Measurements from ENCODE around the gene SRL.
"Not testable (repeated sequence)": the region's sequence is repeated elsewhere in the genome, so short reads cannot be mapped to it uniquely, and the experiment has no call there.

The SRL gene

GRCh38 chr16:4179020-4179419 is 62.9 kb downstream of the SRL start:
- ATAC-seq (replicated peaks; ENCODE audit: extremely low read depth, poor library complexity, severe bottlenecking), result no peak
- no peak overlapping the region for H3K4me3 Mint-ChIP-seq
- H3K27me3 Mint-ChIP-seq, result no peaks in the 10 kb centered on the region
- H3K4me1 Mint-ChIP-seq, result no peaks in the 10 kb centered on the region
- peaks cover 2% of the 10 kb centered on the region for H3K36me3 Mint-ChIP-seq (ENCODE audit: insufficient read depth)
- no peak for DNase-seq (ENCODE audit: low spot score in 2 of 2)
- H3K27ac Mint-ChIP-seq (ENCODE audit: low read depth), result no peak overlapping the region
- H3K9me3 Mint-ChIP-seq, result no peaks in the 10 kb centered on the region

- no peak overlapping the region for H3K4me3 Mint-ChIP-seq
- H3K27ac Mint-ChIP-seq (ENCODE audit: low read depth), result no peak overlapping the region
- H3K9me3 Mint-ChIP-seq, result no peaks in the 10 kb centered on the region
- DNase-seq (ENCODE audit: low spot score in 2 of 2) (no peak), ATAC-seq (replicated peaks; ENCODE audit: extremely low read depth, poor library complexity, severe bottlenecking) (no peak)
- H3K4me1 Mint-ChIP-seq, result no peaks in the 10 kb centered on the region
- H3K36me3 Mint-ChIP-seq (ENCODE audit: insufficient read depth), result peaks cover 2% of the 10 kb centered on the region
- H3K27me3 Mint-ChIP-seq, result no peaks in the 10 kb centered on the region
Observed at GRCh38 chr16:4178468-4179010, 63.3 kb downstream of the SRL start.

- peaks cover 2% of the 10 kb centered on the region for H3K36me3 Mint-ChIP-seq (ENCODE audit: insufficient read depth)
- DNase-seq (ENCODE audit: low spot score in 2 of 2) (no peak), ATAC-seq (replicated peaks; ENCODE audit: extremely low read depth, poor library complexity, severe bottlenecking) (no peak)
- no peaks in the 10 kb centered on the region for H3K27me3 Mint-ChIP-seq
- H3K4me3 Mint-ChIP-seq, result no peak overlapping the region
- H3K4me1 Mint-ChIP-seq, result no peaks in the 10 kb centered on the region
- no peaks in the 10 kb centered on the region for H3K9me3 Mint-ChIP-seq
- no peak overlapping the region for H3K27ac Mint-ChIP-seq (ENCODE audit: low read depth)
Observed at GRCh38 chr16:4176906-4177417, 64.9 kb downstream of the SRL start.

GRCh38 chr16:4175849-4176248 is 66.0 kb downstream of the SRL start:
- ATAC-seq (replicated peaks; ENCODE audit: extremely low read depth, poor library complexity, severe bottlenecking) (no peak), DNase-seq (ENCODE audit: low spot score in 2 of 2) (no peak)
- no peaks in the 10 kb centered on the region for H3K27me3 Mint-ChIP-seq
- H3K36me3 Mint-ChIP-seq (ENCODE audit: insufficient read depth), result no peaks in the 10 kb centered on the region
- H3K4me3 Mint-ChIP-seq, result no peak overlapping the region
- no peaks in the 10 kb centered on the region for H3K4me1 Mint-ChIP-seq
- no peaks in the 10 kb centered on the region for H3K9me3 Mint-ChIP-seq
- no peak overlapping the region for H3K27ac Mint-ChIP-seq (ENCODE audit: low read depth)

GRCh38 chr16:4172070-4172469 is 69.8 kb downstream of the SRL start:
- ATAC-seq (replicated peaks; ENCODE audit: extremely low read depth, poor library complexity, severe bottlenecking), result no peak
- H3K27ac Mint-ChIP-seq (ENCODE audit: low read depth), result no peak overlapping the region
- H3K9me3 Mint-ChIP-seq, result no peaks in the 10 kb centered on the region
- H3K4me1 Mint-ChIP-seq, result no peaks in the 10 kb centered on the region
- no peak overlapping the region for H3K4me3 Mint-ChIP-seq
- no peaks in the 10 kb centered on the region for H3K36me3 Mint-ChIP-seq (ENCODE audit: insufficient read depth)
- H3K27me3 Mint-ChIP-seq, result no peaks in the 10 kb centered on the region
- DNase-seq (ENCODE audit: low spot score in 2 of 2), result no peak

GRCh38 chr16:4169415-4169814 is 72.5 kb downstream of the SRL start:
- no peaks in the 10 kb centered on the region for H3K4me1 Mint-ChIP-seq
- no peaks in the 10 kb centered on the region for H3K27me3 Mint-ChIP-seq
- DNase-seq (ENCODE audit: low spot score in 2 of 2) (no peak), ATAC-seq (replicated peaks; ENCODE audit: extremely low read depth, poor library complexity, severe bottlenecking) (no peak)
- no peak overlapping the region for H3K4me3 Mint-ChIP-seq
- no peaks in the 10 kb centered on the region for H3K36me3 Mint-ChIP-seq (ENCODE audit: insufficient read depth)
- H3K27ac Mint-ChIP-seq (ENCODE audit: low read depth), result no peak overlapping the region
- no peaks in the 10 kb centered on the region for H3K9me3 Mint-ChIP-seq

GRCh38 chr16:4166821-4167220 is 75.1 kb downstream of the SRL start:
- no peak for DNase-seq (ENCODE audit: low spot score in 2 of 2)
- H3K27ac Mint-ChIP-seq (ENCODE audit: low read depth), result no peak overlapping the region
- H3K9me3 Mint-ChIP-seq, result no peaks in the 10 kb centered on the region
- H3K4me3 Mint-ChIP-seq, result no peak overlapping the region
- no peaks in the 10 kb centered on the region for H3K27me3 Mint-ChIP-seq
- H3K4me1 Mint-ChIP-seq, result no peaks in the 10 kb centered on the region
- no peak for ATAC-seq (replicated peaks; ENCODE audit: extremely low read depth, poor library complexity, severe bottlenecking)
- H3K36me3 Mint-ChIP-seq (ENCODE audit: insufficient read depth), result no peaks in the 10 kb centered on the region

- Mint-ChIP-seq H3K27ac (ENCODE audit: low read depth) (no peak overlapping the region), H3K4me1 (no peaks in the 10 kb centered on the region), H3K27me3 (no peaks in the 10 kb centered on the region), H3K36me3 (ENCODE audit: insufficient read depth) (no peaks in the 10 kb centered on the region), H3K4me3 (no peak overlapping the region), H3K9me3 (no peaks in the 10 kb centered on the region)
- DNase-seq (ENCODE audit: low spot score in 2 of 2) (no peak), ATAC-seq (replicated peaks; ENCODE audit: extremely low read depth, poor library complexity, severe bottlenecking) (no peak)
Observed at GRCh38 chr16:4160658-4161430, 81.0 kb downstream of the SRL start.

GRCh38 chr16:4159726-4160125 is 82.2 kb downstream of the SRL start:
- H3K27ac Mint-ChIP-seq (ENCODE audit: low read depth), result no peak overlapping the region
- no peaks in the 10 kb centered on the region for H3K4me1 Mint-ChIP-seq
- no peak overlapping the region for H3K4me3 Mint-ChIP-seq
- ATAC-seq (replicated peaks; ENCODE audit: extremely low read depth, poor library complexity, severe bottlenecking), result no peak
- H3K27me3 Mint-ChIP-seq, result no peaks in the 10 kb centered on the region
- no peak for DNase-seq (ENCODE audit: low spot score in 2 of 2)
- H3K36me3 Mint-ChIP-seq (ENCODE audit: insufficient read depth), result no peaks in the 10 kb centered on the region
- H3K9me3 Mint-ChIP-seq, result no peaks in the 10 kb centered on the region

- Mint-ChIP-seq H3K27ac (ENCODE audit: low read depth) (peak overlapping the region; percentile 10), H3K9me3 (no peaks in the 10 kb centered on the region), H3K4me3 (no peak overlapping the region), H3K36me3 (ENCODE audit: insufficient read depth) (no peaks in the 10 kb centered on the region), H3K4me1 (no peaks in the 10 kb centered on the region), H3K27me3 (no peaks in the 10 kb centered on the region)
- ATAC-seq (replicated peaks; ENCODE audit: extremely low read depth, poor library complexity, severe bottlenecking), result no peak
- no peak for DNase-seq (ENCODE audit: low spot score in 2 of 2)
Observed at GRCh38 chr16:4158143-4159093, 83.5 kb downstream of the SRL start.

- Mint-ChIP-seq H3K4me3 (no peak overlapping the region), H3K9me3 (no peaks in the 10 kb centered on the region), H3K27ac (ENCODE audit: low read depth) (no peak overlapping the region), H3K27me3 (no peaks in the 10 kb centered on the region), H3K36me3 (ENCODE audit: insufficient read depth) (no peaks in the 10 kb centered on the region), H3K4me1 (no peaks in the 10 kb centered on the region)
- ATAC-seq (replicated peaks; ENCODE audit: extremely low read depth, poor library complexity, severe bottlenecking) (no peak), DNase-seq (ENCODE audit: low spot score in 2 of 2) (no peak)
Observed at GRCh38 chr16:4157376-4157825, 84.5 kb downstream of the SRL start.

GRCh38 chr16:4156503-4156902 is 85.4 kb downstream of the SRL start:
- not testable (repeated sequence) for ATAC-seq (replicated peaks; ENCODE audit: extremely low read depth, poor library complexity, severe bottlenecking); H3K36me3 Mint-ChIP-seq (ENCODE audit: insufficient read depth); H3K27ac Mint-ChIP-seq (ENCODE audit: low read depth); DNase-seq (ENCODE audit: low spot score in 2 of 2); H3K27me3 Mint-ChIP-seq; H3K4me1 Mint-ChIP-seq; H3K9me3 Mint-ChIP-seq; H3K4me3 Mint-ChIP-seq
